ENCODE results near the gene UGGT2.

DNA sequence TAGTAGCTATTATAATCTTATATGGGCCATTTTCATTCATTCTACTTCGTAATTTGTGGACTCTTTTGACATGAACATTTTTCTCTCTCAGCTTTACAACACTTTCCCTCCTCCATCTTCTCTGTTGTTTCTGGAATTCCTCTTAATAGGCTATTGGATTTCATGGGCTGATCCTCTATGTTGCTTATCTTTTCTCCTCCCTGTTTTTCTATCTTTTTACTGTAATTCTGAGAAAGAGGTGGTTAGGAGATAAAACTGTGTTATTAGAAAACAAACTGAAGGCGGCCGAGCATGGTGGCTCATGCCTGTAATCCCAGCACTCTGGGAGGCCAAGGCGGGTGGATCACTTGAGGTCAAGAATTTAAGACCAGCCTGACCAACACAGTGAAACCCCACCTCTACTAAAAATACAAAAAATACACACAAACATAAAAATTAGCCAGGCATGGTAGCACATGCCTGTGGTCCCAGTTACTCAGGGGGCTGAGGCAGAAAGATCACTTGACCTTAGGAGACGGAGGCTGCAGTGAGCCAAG lies 188.1 kb downstream of the UGGT2 start:
- no peak for TF ChIP-seq CTCF (conservative IDR thresholded peaks at IDR 0.05; ENCODE audit: low read length)
- no peak for TF ChIP-seq EZH2phosphoT487 (IDR thresholded peaks at IDR 0.05; ENCODE audit: borderline replicate concordance, low read depth, low read length)

Data from OCI-LY7 (cell line).